ENCODE results near the gene NTF3.

The NTF3 gene

GRCh38 chr12:5473076-5473782 lies 41.3 kb downstream of the NTF3 start:
- H3K4me1 ChIP-seq (ENCODE audit: insufficient read depth, low read length): no peaks in the 10 kb centered on the region
- peaks cover 36% of the 10 kb centered on the region for H3K27me3 ChIP-seq (ENCODE audit: insufficient read depth, low read length, poor library complexity)
- no peaks in the 10 kb centered on the region for H3K36me3 ChIP-seq (ENCODE audit: insufficient read depth, low read length)
- H4K20me1 ChIP-seq (ENCODE audit: insufficient read depth, low read length): no peaks in the 10 kb centered on the region
- no peak overlapping the region for H3K9ac ChIP-seq (ENCODE audit: low read depth, low read length)
- H3K27ac ChIP-seq (ENCODE audit: low read length): no peak overlapping the region
- no peak overlapping the region for H3K4me2 ChIP-seq (ENCODE audit: insufficient read depth, low read length)
- no peaks in the 10 kb centered on the region for H3K9me3 ChIP-seq (ENCODE audit: insufficient read depth, low read length, severe bottlenecking)
- no peak overlapping the region for H2AFZ ChIP-seq (ENCODE audit: low read depth, low read length)
- no peak for DNase-seq
- H3K79me2 ChIP-seq (ENCODE audit: insufficient read depth, low read length): no peaks in the 10 kb centered on the region
- H3K4me3 ChIP-seq (ENCODE audit: low read depth in 1 of 2, low read length in 2 of 2): no peak overlapping the region
- no peak for TF ChIP-seq EZH2 (IDR thresholded peaks at IDR 0.05; ENCODE audit: borderline replicate concordance, low read depth, low read length, severe bottlenecking)
- TF ChIP-seq, protein P1, sequence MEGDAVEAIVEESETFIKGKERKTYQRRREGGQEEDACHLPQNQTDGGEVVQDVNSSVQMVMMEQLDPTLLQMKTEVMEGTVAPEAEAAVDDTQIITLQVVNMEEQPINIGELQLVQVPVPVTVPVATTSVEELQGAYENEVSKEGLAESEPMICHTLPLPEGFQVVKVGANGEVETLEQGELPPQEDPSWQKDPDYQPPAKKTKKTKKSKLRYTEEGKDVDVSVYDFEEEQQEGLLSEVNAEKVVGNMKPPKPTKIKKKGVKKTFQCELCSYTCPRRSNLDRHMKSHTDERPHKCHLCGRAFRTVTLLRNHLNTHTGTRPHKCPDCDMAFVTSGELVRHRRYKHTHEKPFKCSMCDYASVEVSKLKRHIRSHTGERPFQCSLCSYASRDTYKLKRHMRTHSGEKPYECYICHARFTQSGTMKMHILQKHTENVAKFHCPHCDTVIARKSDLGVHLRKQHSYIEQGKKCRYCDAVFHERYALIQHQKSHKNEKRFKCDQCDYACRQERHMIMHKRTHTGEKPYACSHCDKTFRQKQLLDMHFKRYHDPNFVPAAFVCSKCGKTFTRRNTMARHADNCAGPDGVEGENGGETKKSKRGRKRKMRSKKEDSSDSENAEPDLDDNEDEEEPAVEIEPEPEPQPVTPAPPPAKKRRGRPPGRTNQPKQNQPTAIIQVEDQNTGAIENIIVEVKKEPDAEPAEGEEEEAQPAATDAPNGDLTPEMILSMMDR (IDR thresholded peaks at IDR 0.05; ENCODE audit: borderline replicate concordance, extremely low read depth, low read length, poor library complexity, severe bottlenecking): no peak
- ATAC-seq (ENCODE audit: insufficient read depth, low read depth): no peak

- ATAC-seq (ENCODE audit: insufficient read depth, low read depth): no peak
These were observed 41.8 kb downstream of the NTF3 start for GRCh38 chr12:5473783-5474116.

GRCh38 chr12:5476356-5476755 lies 44.4 kb downstream of the NTF3 start:
- no peak overlapping the region for H3K4me3 ChIP-seq (ENCODE audit: low read depth in 1 of 2, low read length in 2 of 2)
- no peaks in the 10 kb centered on the region for H4K20me1 ChIP-seq (ENCODE audit: insufficient read depth, low read length)
- H3K36me3 ChIP-seq (ENCODE audit: insufficient read depth, low read length): no peaks in the 10 kb centered on the region
- no peaks in the 10 kb centered on the region for H3K79me2 ChIP-seq (ENCODE audit: insufficient read depth, low read length)
- H3K27me3 ChIP-seq (ENCODE audit: insufficient read depth, low read length, poor library complexity): peaks cover 42% of the 10 kb centered on the region
- no peaks in the 10 kb centered on the region for H3K4me1 ChIP-seq (ENCODE audit: insufficient read depth, low read length)
- H3K9ac ChIP-seq (ENCODE audit: low read depth, low read length): no peak overlapping the region
- no peak for TF ChIP-seq EZH2 (IDR thresholded peaks at IDR 0.05; ENCODE audit: borderline replicate concordance, low read depth, low read length, severe bottlenecking)
- TF ChIP-seq, protein P1 (IDR thresholded peaks at IDR 0.05; ENCODE audit: borderline replicate concordance, extremely low read depth, low read length, poor library complexity, severe bottlenecking): no peak
- no peak overlapping the region for H3K27ac ChIP-seq (ENCODE audit: low read length)
- no peak overlapping the region for H3K4me2 ChIP-seq (ENCODE audit: insufficient read depth, low read length)
- DNase-seq (no peak), ATAC-seq (ENCODE audit: insufficient read depth, low read depth) (no peak)
- no peaks in the 10 kb centered on the region for H3K9me3 ChIP-seq (ENCODE audit: insufficient read depth, low read length, severe bottlenecking)
- no peak overlapping the region for H2AFZ ChIP-seq (ENCODE audit: low read depth, low read length)

More at GRCh38 chr12:5473783-5474116, 41.8 kb downstream of the NTF3 start:
- H3K27ac ChIP-seq (ENCODE audit: low read length): no peak overlapping the region
- DNase-seq: no peak
- H3K4me3 ChIP-seq (ENCODE audit: low read depth in 1 of 2, low read length in 2 of 2): no peak overlapping the region
- no peak overlapping the region for H2AFZ ChIP-seq (ENCODE audit: low read depth, low read length)
- no peaks in the 10 kb centered on the region for H3K9me3 ChIP-seq (ENCODE audit: insufficient read depth, low read length, severe bottlenecking)
- H3K4me1 ChIP-seq (ENCODE audit: insufficient read depth, low read length): no peaks in the 10 kb centered on the region
- H3K9ac ChIP-seq (ENCODE audit: low read depth, low read length): no peak overlapping the region
- no peaks in the 10 kb centered on the region for H3K79me2 ChIP-seq (ENCODE audit: insufficient read depth, low read length)
- no peaks in the 10 kb centered on the region for H3K36me3 ChIP-seq (ENCODE audit: insufficient read depth, low read length)
- no peak for TF ChIP-seq EZH2 (IDR thresholded peaks at IDR 0.05; ENCODE audit: borderline replicate concordance, low read depth, low read length, severe bottlenecking)
- TF ChIP-seq, protein P1 (IDR thresholded peaks at IDR 0.05; ENCODE audit: borderline replicate concordance, extremely low read depth, low read length, poor library complexity, severe bottlenecking): no peak
- H3K4me2 ChIP-seq (ENCODE audit: insufficient read depth, low read length): no peak overlapping the region
- H3K27me3 ChIP-seq (ENCODE audit: insufficient read depth, low read length, poor library complexity): peaks cover 41% of the 10 kb centered on the region
- no peaks in the 10 kb centered on the region for H4K20me1 ChIP-seq (ENCODE audit: insufficient read depth, low read length)

Data from DND-41 (cell line).